T-cell (primary cell): ENCODE results near the gene IHH. TPM values are rescaled to one million over a fixed set of nuclear protein-coding genes. Genes with fewer than 3 reads are reported as not detected.

ENCODE experiments used
- ATAC-seq, 4 experiments: fragments of 200-7000 bp in 3 of 4; fragments of 150-1000 bp in 1 of 4; cut with Tn5 transposase; replicated peaks in 1 of 4; 1 replicate in 3 of 4; 2 replicates in 1 of 4; pipeline ENCODE4 v1.10.0; 2021; ENCODE audit warnings: moderate library complexity in 3 of 4, mild to moderate bottlenecking in 2 of 4, moderate number of reproducible peaks in 1 of 4
- CTCF ChIA-PET, 2 donors: fragments of 300-600 bp; sonication (Branson Sonifier 250); formaldehyde crosslinking; loops; one replicate each; lab custom pipeline; 2022; ENCODE audit warnings: antibody characterized with exemption in 2 of 2; lab: Charles Lee
- POLR2A ChIA-PET, 2 donors: fragments of 300-600 bp; sonication (Branson Sonifier 250); formaldehyde crosslinking; loops; one replicate each; lab custom pipeline; 2022; ENCODE audit warnings: antibody characterized with exemption in 2 of 2; lab: Charles Lee
- DNase-seq, 35 experiments: peaks; one replicate each; pipeline versions ENCODE4 v3.0.0 to v3.0.0-alpha.2; 2013 to 2023
- H3K27ac ChIP-seq: one replicate; pipeline ENCODE4 v1.5.1; 2013; ENCODE audit warnings: low read length
- H3K27me3 ChIP-seq, 2 experiments: replicated peaks in 1 of 2; 1 replicate in 1 of 2; 2 replicates in 1 of 2; pipeline versions ENCODE4 v1.6.1 to v1.7.0; 2013; ENCODE audit warnings: low read length in 1 of 2, mixed read lengths in 1 of 2; ENCODE audit not compliant: control insufficient read depth in 2 of 2, insufficient read depth in 2 of 2; ENCODE audit errors: extremely low read depth in 1 of 2
- H3K36me3 ChIP-seq, 2 donors: 1 replicate in 1 of 2; 2 replicates in 1 of 2; pipeline versions ENCODE4 v1.6.1 to v1.7.0; 2013; ENCODE audit warnings: low read length in 1 of 2; ENCODE audit not compliant: control insufficient read depth in 2 of 2, insufficient read depth in 1 of 2; ENCODE audit errors: extremely low read depth in 1 of 2
- H3K4me1 ChIP-seq, 2 experiments: 1 replicate in 1 of 2; 2 replicates in 1 of 2; pipeline versions ENCODE4 v1.6.1 to v1.7.0; 2013; ENCODE audit warnings: low read length in 2 of 2, mixed read lengths in 1 of 2; ENCODE audit not compliant: insufficient read depth in 2 of 2, control insufficient read depth in 1 of 2; ENCODE audit errors: extremely low read depth in 1 of 2
- H3K4me3 ChIP-seq, 2 donors: 1 replicate in 1 of 2; 2 replicates in 1 of 2; pipeline versions ENCODE4 v1.5.1 to v1.7.0; 2013; ENCODE audit warnings: mild to moderate bottlenecking in 2 of 2, low read length in 1 of 2, moderate library complexity in 1 of 2; ENCODE audit not compliant: control insufficient read depth in 1 of 2; ENCODE audit errors: extremely low read depth in 1 of 2
- H3K9me3 ChIP-seq: 2 replicates; pipeline ENCODE4 v1.7.0; 2013
- H3K27ac Mint-ChIP-seq, 2 donors: one replicate each; pipeline ENCODE4 v1.8.0; 2020 to 2021; ENCODE audit warnings: mild to moderate bottlenecking in 2 of 2, mixed read lengths in 2 of 2
- H3K27me3 Mint-ChIP-seq, 2 donors: one replicate each; pipeline ENCODE4 v1.8.0; 2021 to 2022; ENCODE audit warnings: mixed read lengths in 2 of 2
- H3K36me3 Mint-ChIP-seq: one replicate; pipeline ENCODE4 v1.8.0; 2021; ENCODE audit warnings: mixed read lengths
- H3K4me1 Mint-ChIP-seq, 3 donors: one replicate each; pipeline ENCODE4 v1.8.0; 2020 to 2022; ENCODE audit warnings: mixed read lengths in 3 of 3, mild to moderate bottlenecking in 1 of 3
- H3K4me3 Mint-ChIP-seq, 3 donors: one replicate each; pipeline ENCODE4 v1.8.0; 2020 to 2022; ENCODE audit warnings: mild to moderate bottlenecking in 3 of 3, mixed read lengths in 3 of 3, moderate library complexity in 3 of 3
- H3K9me3 Mint-ChIP-seq, 3 donors: one replicate each; pipeline ENCODE4 v1.8.0; 2020 to 2022; ENCODE audit warnings: mixed read lengths in 3 of 3
- WGBS: methylation state at CpG from one replicate; pipeline ENCODE4 v1.1.5; 2013; ENCODE audit warnings: missing lambda C conversion rate; ENCODE audit not compliant: insufficient coverage; 5-methylcytosine and 5-hydroxymethylcytosine counted together
- total RNA-seq, 35 experiments: library from RNA in 6 of 35; stranded (reverse) in 6 of 35; fragments of 120-200 nt in 1 of 35; gene quantifications; one replicate each; pipeline versions ENCODE4 v1.2.1 to v1.2.4 and lab custom pipeline; 2013 to 2026

Gene IHH
- under 1 TPM in 2 of 5 donors, not detected in 3; 0.12 to 0.28 TPM for total RNA-seq
- total RNA-seq (2013), result 0.06 TPM
- 0 to 0.41 (median 0.08) reads per million in 29 experiments for total RNA-seq (lab: John Stamatoyannopoulos, UW)

GRCh38 chr2:219060821-219061791 lies at the start of gene IHH:
IHH (minus strand) TSS chr2:219060921; CDS start chr2:219060467, 454 bp downstream.
- POLR2A ChIA-PET, result interaction anchor here in 1 of 2 donors (0.7 kb wide), 1 partner anchor 684 kb away, joined by 3 read pairs; no protein-coding TSS in a partner anchor
- no peak within 1 kb of the TSS for H3K27ac Mint-ChIP-seq

GRCh38 chr2:219109471-219109870 lies 48.8 kb upstream of the IHH start:
- DNase-seq (peak in 34 of 35 experiments; percentile 5 to 73 (median 44)), ATAC-seq (peak in 3 of 4 experiments; percentile 60 to 98 (median 81))
- Mint-ChIP-seq H3K9me3 (no peaks in the 10 kb centered on the region), H3K4me3 (no peak overlapping the region), H3K27ac (no peak overlapping the region), H3K27me3 (no peaks in the 10 kb centered on the region), H3K4me1 (peaks cover 29 to 47% (median 45%) of the 10 kb centered on the region in 3 donors), H3K36me3 (peaks cover 24% of the 10 kb centered on the region)
- H3K9me3 ChIP-seq, result no peaks in the 10 kb centered on the region
- POLR2A ChIA-PET, result no interaction called here
- no peak overlapping the region for H3K27ac ChIP-seq
- no peak overlapping the region for H3K4me3 ChIP-seq
- H3K4me1 ChIP-seq, result peaks cover 4% of the 10 kb centered on the region in 2 experiments
- peaks cover 0 to 4% of the 10 kb centered on the region in 2 donors for H3K36me3 ChIP-seq
- H3K27me3 ChIP-seq, result no peaks in the 10 kb centered on the region
- CTCF ChIA-PET, result interaction anchor here in 1 of 2 donors (0.6 to 1.0 kb wide), 2 partner anchors 28 to 51 kb away, joined by 3 read pairs; no protein-coding TSS in a partner anchor
- WGBS, result no CpG with 5 or more reads among the region's 3 CpGs

More at GRCh38 chr2:219060821-219061791, at the start of gene IHH:
- DNase-seq, result peak in 2 of 35 experiments; percentile 21
- Mint-ChIP-seq H3K27me3 (peaks cover 50 to 58% of the 10 kb centered on the region in 2 donors), H3K4me3 (peak within 1 kb of the TSS; percentile 4 to 70 (median 17)), H3K36me3 (no peaks in the 10 kb centered on the region), H3K9me3 (no peaks in the 10 kb centered on the region), H3K4me1 (peaks cover 16 to 32% (median 26%) of the 10 kb centered on the region in 3 donors)
- Histone ChIP-seq H3K27ac (no peak within 1 kb of the TSS), H3K4me1 (peaks cover 0 to 38% of the 10 kb centered on the region in 2 experiments), H3K9me3 (no peaks in the 10 kb centered on the region), H3K27me3 (peaks cover 29 to 55% of the 10 kb centered on the region in 2 experiments), H3K4me3 (no peak within 1 kb of the TSS), H3K36me3 (no peaks in the 10 kb centered on the region)
- peak in 2 of 4 experiments; percentile 15 to 31 for ATAC-seq
- CTCF ChIA-PET, result no interaction called here
- 2% methylated on average over 69 of the region's 76 CpGs for WGBS

GRCh38 chr2:219107758-219108157 lies 47.0 kb upstream of the IHH start:
- no peaks in the 10 kb centered on the region for H3K27me3 Mint-ChIP-seq
- Histone ChIP-seq H3K4me1 (peaks cover 4% of the 10 kb centered on the region in 2 experiments), H3K27ac (no peak overlapping the region), H3K4me3 (no peak overlapping the region), H3K27me3 (no peaks in the 10 kb centered on the region), H3K9me3 (no peaks in the 10 kb centered on the region), H3K36me3 (peaks cover 0 to 4% of the 10 kb centered on the region in 2 donors)
- ATAC-seq (no peak), DNase-seq (no peak)
- no peaks in the 10 kb centered on the region for H3K9me3 Mint-ChIP-seq
- H3K36me3 Mint-ChIP-seq, result peaks cover 25% of the 10 kb centered on the region
- H3K27ac Mint-ChIP-seq, result no peak overlapping the region
- 76% methylated on average over 3 of the region's 8 CpGs for WGBS
- ChIA-PET POLR2A (interaction anchor here in 1 of 2 donors (0.6 kb wide), 1 partner anchor 579 kb away, joined by 3 read pairs; no protein-coding TSS in a partner anchor), CTCF (interaction anchor here (0.7 to 1.4 kb wide), 2 partner anchors 12 kb away, joined by 3 to 6 read pairs; no protein-coding TSS in a partner anchor)
- no peak overlapping the region for H3K4me3 Mint-ChIP-seq
- peaks cover 33 to 51% (median 44%) of the 10 kb centered on the region in 3 donors for H3K4me1 Mint-ChIP-seq

- Histone ChIP-seq H3K9me3 (no peaks in the 10 kb centered on the region), H3K4me3 (no peak overlapping the region), H3K27ac (no peak overlapping the region), H3K4me1 (peaks cover 4% of the 10 kb centered on the region in 2 experiments), H3K36me3 (peaks cover 0 to 4% of the 10 kb centered on the region in 2 donors), H3K27me3 (no peaks in the 10 kb centered on the region)
- Mint-ChIP-seq H3K4me3 (no peak overlapping the region), H3K4me1 (peaks cover 33 to 51% (median 40%) of the 10 kb centered on the region in 3 donors), H3K27ac (no peak overlapping the region), H3K27me3 (no peaks in the 10 kb centered on the region), H3K36me3 (peaks cover 30% of the 10 kb centered on the region), H3K9me3 (no peaks in the 10 kb centered on the region)
- ChIA-PET POLR2A (no interaction called here), CTCF (no interaction called here)
- DNase-seq (no peak), ATAC-seq (no peak)
- 95% methylated on average over 2 of the region's 3 CpGs for WGBS
These were observed 45.5 kb upstream of the IHH start for GRCh38 chr2:219106251-219106650.

- ChIA-PET CTCF (interaction anchor here (0.5 to 1.7 kb wide), 9 partner anchors 15 to 298 kb away, joined by 3 to 12 read pairs (median 5); no protein-coding TSS in a partner anchor), POLR2A (no interaction called here)
- peaks cover 20 to 37% (median 33%) of the 10 kb centered on the region in 3 donors for H3K4me1 Mint-ChIP-seq
- Histone ChIP-seq H3K36me3 (peaks cover 0 to under 1% of the 10 kb centered on the region in 2 donors), H3K4me1 (peaks cover 0 to 1% of the 10 kb centered on the region in 2 experiments), H3K27ac (no peak overlapping the region), H3K27me3 (no peaks in the 10 kb centered on the region), H3K9me3 (no peaks in the 10 kb centered on the region), H3K4me3 (no peak overlapping the region)
- H3K36me3 Mint-ChIP-seq, result peaks cover 24% of the 10 kb centered on the region
- H3K27me3 Mint-ChIP-seq, result no peaks in the 10 kb centered on the region
- 100% methylated on average over 1 of the region's 4 CpGs for WGBS
- H3K9me3 Mint-ChIP-seq, result no peaks in the 10 kb centered on the region
- DNase-seq (peak in 1 of 35 experiments; percentile 55), ATAC-seq (peak in 1 of 4 experiments; percentile 38)
- no peak overlapping the region for H3K4me3 Mint-ChIP-seq
- H3K27ac Mint-ChIP-seq, result no peak overlapping the region
These were observed 43.6 kb upstream of the IHH start for GRCh38 chr2:219104107-219105035.
